Measurements from ENCODE around the gene SH3TC2.

GRCh38 chr5:149045089-149045460 is 17.8 kb downstream of the SH3TC2 start:
- no peak for TF ChIP-seq REST (IDR thresholded peaks at IDR 0.05; ENCODE audit: low read depth, low read length)
- TF ChIP-seq CTCF (IDR thresholded peaks at IDR 0.05) = no peak
- no peak for TF ChIP-seq JUND (IDR thresholded peaks at IDR 0.05)
- no peak for TF ChIP-seq YY1 (IDR thresholded peaks at IDR 0.05; ENCODE audit: low read depth)
- no peak for TF ChIP-seq USF1 (IDR thresholded peaks at IDR 0.05; ENCODE audit: borderline replicate concordance, low read depth)
- no peak for TF ChIP-seq RXRA (IDR thresholded peaks at IDR 0.05; ENCODE audit: borderline replicate concordance, low read depth)
- TF ChIP-seq USF2 (IDR thresholded peaks at IDR 0.05; ENCODE audit: borderline replicate concordance, low read depth, low read length) = no peak
- TF ChIP-seq MXI1 (IDR thresholded peaks at IDR 0.05; ENCODE audit: low read depth, low read length) = no peak
- TF ChIP-seq PBX3 (IDR thresholded peaks at IDR 0.05) = no peak
- no peak for TF ChIP-seq EZH2phosphoT487 (IDR thresholded peaks at IDR 0.05; ENCODE audit: borderline replicate concordance, low read depth)
- TF ChIP-seq RFX5 (IDR thresholded peaks at IDR 0.05; ENCODE audit: low read length) = no peak
- TF ChIP-seq GABPA (IDR thresholded peaks at IDR 0.05; ENCODE audit: low read depth) = no peak

Data from SK-N-SH (cell line).